Measurements from ENCODE around the gene PARN. TPM values are rescaled to one million over a fixed set of nuclear protein-coding genes. Genes with fewer than 3 reads are reported as not detected.

The PARN gene
- total and polyA plus RNA-seq, 2 of the 8 experiments (the other 6 are each of a cell fraction or from before 2014, with no cell fraction given): 24.5 to 44.6 TPM

DNA sequence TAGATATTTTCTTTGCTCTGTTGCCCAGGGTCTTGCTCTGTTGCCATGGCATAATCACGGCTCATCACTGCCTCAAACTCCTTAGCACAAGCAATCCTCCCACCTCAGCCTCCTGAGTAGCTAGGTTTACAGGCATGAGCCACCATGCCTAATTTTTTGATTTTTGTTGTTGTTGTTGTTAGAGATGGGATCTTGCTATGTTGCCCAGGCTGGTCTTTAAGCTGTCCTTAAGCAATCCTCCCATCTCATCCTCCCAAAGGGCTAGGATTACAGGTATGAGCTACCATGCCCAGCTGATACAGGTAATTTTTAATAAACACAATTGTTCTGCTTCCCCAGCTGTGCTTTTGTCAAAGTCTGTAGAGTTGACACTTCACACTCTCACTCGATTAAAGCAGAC lies 159.3 kb downstream of the PARN start:
- H3K79me1 ChIP-seq (ENCODE audit: low read depth, low read length): no peaks in the 10 kb centered on the region; the same call in 1 of the 2 replicates
- CTCF ChIA-PET (ENCODE audit: partially characterized antibody): interaction anchor here (0.6 to 1.3 kb wide), 4 partner anchors 10 to 92 kb away, joined by 3 to 4 read pairs (median 3); no protein-coding TSS in a partner anchor
- H2BK120ac ChIP-seq (replicated peaks; ENCODE audit: low read depth, low read length): no peak overlapping the region
- FAIRE-seq: no peak
- WGBS, 2 experiments (ENCODE audit: extremely low coverage in 1 of 2, insufficient coverage in 1 of 2, insufficient read length in 1 of 2, insufficient replicate concordance in 2 of 2, low coverage in 1 of 2, low lambda C conversion rate in 2 of 2, missing lambda C conversion rate in 1 of 2): 95% methylated on average over 2 of the region's 2 CpGs; no CpG with 5 or more reads in 1 of the 2 experiments
- no peak overlapping the region for H2AFZ ChIP-seq (ENCODE audit: low read length)
- H3K27me3 ChIP-seq (replicated peaks in 1 of 4; ENCODE audit: control insufficient read depth in 3 of 4, extremely low read depth in 1 of 4, insufficient read depth in 3 of 4, low read length in 3 of 4): no peaks in the 10 kb centered on the region
- H3K56ac ChIP-seq (replicated peaks; ENCODE audit: insufficient read length, low read depth, low read length): no peak overlapping the region
- H3K18ac ChIP-seq (ENCODE audit: extremely low read depth, low read length): no peak overlapping the region
- H3K9ac ChIP-seq (replicated peaks in 1 of 4; ENCODE audit: extremely low read depth in 1 of 4, low read depth in 3 of 4, low read length in 3 of 4): no peak overlapping the region
- H3K4ac ChIP-seq (replicated peaks; ENCODE audit: insufficient read length, low read depth, low read length): no peak overlapping the region
- no peak overlapping the region for H3K4me2 ChIP-seq (ENCODE audit: insufficient read depth in 1 of 2, low read depth in 2 of 2, low read length in 2 of 2)
- POLR2A ChIA-PET (ENCODE audit: partially characterized antibody): no interaction called here
- H2BK20ac ChIP-seq (ENCODE audit: low read length): no peak overlapping the region
- H3K27ac ChIP-seq (ENCODE audit: low read depth, low read length): no peak overlapping the region
- H3K23me2 ChIP-seq (ENCODE audit: low read depth, low read length): no peaks in the 10 kb centered on the region
- no peak overlapping the region for H4K91ac ChIP-seq (replicated peaks; ENCODE audit: insufficient read length, low read length)
- DNase-seq (ENCODE audit: low read depth in 1 of 2, low spot score in 2 of 2): no peak
- H2AK5ac ChIP-seq (ENCODE audit: low read depth, low read length): no peak overlapping the region
- H4K8ac ChIP-seq (ENCODE audit: extremely low read depth, insufficient read depth, low read length): no peak overlapping the region
- H3K36me3 ChIP-seq (ENCODE audit: control insufficient read depth in 2 of 4, insufficient read depth in 4 of 4, low read length in 3 of 4): no peaks in the 10 kb centered on the region
- H4K20me1 ChIP-seq (replicated peaks in 1 of 2; ENCODE audit: control insufficient read depth in 1 of 2, insufficient read depth in 2 of 2, low read length in 2 of 2): no peaks in the 10 kb centered on the region
- H3K23ac ChIP-seq (ENCODE audit: insufficient read length): no peak overlapping the region
- no peak overlapping the region for H3K14ac ChIP-seq (ENCODE audit: insufficient read length)
- H2BK5ac ChIP-seq (ENCODE audit: low read depth, low read length): no peak overlapping the region
- H2BK12ac ChIP-seq (ENCODE audit: low read depth, low read length): no peak overlapping the region
- H3K9me3 ChIP-seq (ENCODE audit: insufficient read depth in 2 of 2, low read depth in 1 of 2, low read length in 1 of 2): no peaks in the 10 kb centered on the region
- H3K4me1 ChIP-seq (replicated peaks in 1 of 4; ENCODE audit: control insufficient read depth in 3 of 4, insufficient read depth in 4 of 4, low read length in 3 of 4): no peaks in the 10 kb centered on the region
- no peak overlapping the region for H4K5ac ChIP-seq (ENCODE audit: insufficient read length, low read depth, low read length)
- no peak overlapping the region for H2BK15ac ChIP-seq (ENCODE audit: low read length)
- H3K4me3 ChIP-seq (ENCODE audit: extremely low read depth in 1 of 4, insufficient read depth in 2 of 4, low read depth in 3 of 4, low read length in 4 of 4): no peak overlapping the region
- no peaks in the 10 kb centered on the region for H3K79me2 ChIP-seq (ENCODE audit: control insufficient read depth in 1 of 2, insufficient read depth in 2 of 2, low read length in 2 of 2)
- no peak for TF ChIP-seq CBX5 (IDR thresholded peaks at IDR 0.05; ENCODE audit: low read depth, low read length)
- no peak for TF ChIP-seq GTF2F1 (IDR thresholded peaks at IDR 0.05; ENCODE audit: borderline replicate concordance, low read depth, low read length)
- no peak for TF ChIP-seq TBP (IDR thresholded peaks at IDR 0.05; ENCODE audit: low read depth, low read length)
